HG03064 (cell line): ENCODE measurements around the gene CLK2.

Experiments used
- ATAC-seq: cut with Tn5 transposase; IDR thresholded peaks from one replicate; pipeline ENCODE4 v1.9.1; 2021; ENCODE audit warnings: low read depth; ENCODE audit not compliant: unreplicated experiment

Gene CLK2

DNA sequence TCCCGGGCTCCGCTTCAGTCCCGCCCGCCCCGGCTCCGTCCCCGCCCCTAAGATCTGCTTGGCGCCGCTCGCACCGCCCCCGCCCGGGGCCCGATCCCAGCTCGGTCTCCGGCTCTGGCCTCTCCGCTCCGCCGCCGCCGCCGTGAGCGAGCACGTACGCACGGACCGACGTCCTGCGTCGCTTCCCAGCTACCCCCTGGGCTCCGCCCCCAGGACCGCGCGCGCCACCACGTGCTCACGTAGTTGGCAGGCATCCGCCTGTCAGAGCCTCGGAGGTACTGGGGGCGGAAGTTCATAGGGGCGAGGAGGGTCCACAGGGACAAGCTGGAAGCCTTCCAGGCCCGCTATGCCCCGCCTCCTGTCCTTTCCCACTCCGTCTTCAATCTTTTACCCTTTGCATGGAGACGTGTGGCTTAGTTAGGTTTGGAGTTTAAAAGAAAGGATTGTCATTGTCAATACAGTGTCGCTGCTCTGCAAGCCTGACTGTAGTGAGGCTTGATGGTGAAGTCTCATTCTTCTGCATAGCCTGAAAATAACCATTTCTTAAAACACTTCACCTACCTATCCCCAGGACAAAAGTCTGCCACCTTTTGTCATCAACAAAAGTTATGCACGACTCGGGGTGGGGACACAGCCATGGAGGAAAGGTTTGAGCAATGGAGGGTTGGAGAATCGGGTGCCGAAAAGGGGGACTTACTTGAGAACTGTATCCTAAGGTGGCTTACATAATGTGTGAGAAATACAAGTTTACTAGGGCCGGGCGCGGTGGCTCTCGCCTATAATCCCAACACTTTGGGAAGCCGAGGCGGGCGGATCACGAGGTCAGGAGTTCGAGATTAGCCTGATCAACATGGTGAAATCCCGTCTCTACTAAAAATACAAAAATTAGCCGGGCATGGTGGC lies at the start of gene CLK2:
Gene CLK2, minus strand, starts transcription at position 162 of the 903 bp plus-strand sequence. CDS start 2,527 bp downstream, outside the sequence.
- peak; percentile 68 for ATAC-seq

DNA sequence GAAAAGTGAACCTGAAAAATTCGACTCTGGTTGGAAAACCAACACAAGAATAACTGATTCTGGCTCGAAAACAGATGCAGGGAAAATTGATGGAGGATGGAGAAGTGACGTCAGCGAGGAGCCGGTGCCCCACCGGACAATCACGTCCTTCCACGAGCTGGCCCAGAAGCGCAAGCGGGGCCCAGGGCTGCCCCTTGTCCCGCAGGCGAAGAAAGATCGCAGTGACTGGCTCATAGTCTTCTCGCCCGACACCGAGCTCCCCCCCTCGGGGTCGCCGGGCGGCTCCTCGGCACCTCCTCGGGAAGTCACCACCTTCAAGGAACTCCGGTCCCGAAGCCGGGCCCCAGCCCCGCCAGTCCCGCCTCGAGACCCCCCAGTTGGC lies 49.3 kb upstream of the CLK2 start:
- ATAC-seq, result no peak

DNA sequence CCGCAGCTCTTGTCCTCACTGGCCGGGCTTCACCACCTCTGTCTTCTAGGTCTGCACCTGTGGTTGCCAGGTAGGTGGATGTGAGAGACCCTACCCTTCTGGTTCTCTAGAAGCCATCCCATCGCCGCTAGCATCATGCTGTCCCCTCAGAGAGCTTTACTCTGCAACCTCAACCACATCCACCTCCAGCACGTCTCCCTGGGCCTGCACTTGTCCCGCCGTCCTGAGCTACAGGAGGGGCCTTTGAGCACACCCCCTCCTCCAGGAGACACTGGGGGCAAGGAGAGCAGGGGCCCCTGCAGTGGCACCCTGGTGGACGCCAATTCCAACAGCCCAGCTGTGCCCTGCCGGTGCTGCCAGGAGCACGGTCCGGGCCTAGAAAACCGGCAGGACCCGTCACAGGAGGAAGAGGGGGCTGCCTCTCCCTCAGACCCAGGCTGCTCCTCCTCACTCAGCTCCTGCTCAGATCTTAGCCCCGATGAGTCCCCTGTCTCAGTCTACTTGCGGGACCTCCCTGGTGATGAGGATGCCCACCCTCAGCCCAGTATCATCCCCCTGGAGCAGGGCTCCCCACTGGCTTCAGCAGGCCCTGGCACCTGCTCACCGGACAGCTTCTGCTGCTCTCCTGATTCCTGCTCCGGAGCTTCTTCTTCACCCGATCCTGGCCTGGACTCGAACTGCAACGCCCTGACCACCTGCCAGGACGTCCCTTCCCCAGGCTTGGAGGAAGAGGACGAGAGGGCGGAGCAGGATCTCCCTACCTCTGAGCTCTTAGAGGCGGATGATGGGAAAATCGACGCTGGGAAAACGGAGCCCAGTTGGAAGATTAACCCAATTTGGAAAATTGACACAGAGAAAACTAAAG lies 48.6 kb upstream of the CLK2 start:
- ATAC-seq, result no peak

DNA sequence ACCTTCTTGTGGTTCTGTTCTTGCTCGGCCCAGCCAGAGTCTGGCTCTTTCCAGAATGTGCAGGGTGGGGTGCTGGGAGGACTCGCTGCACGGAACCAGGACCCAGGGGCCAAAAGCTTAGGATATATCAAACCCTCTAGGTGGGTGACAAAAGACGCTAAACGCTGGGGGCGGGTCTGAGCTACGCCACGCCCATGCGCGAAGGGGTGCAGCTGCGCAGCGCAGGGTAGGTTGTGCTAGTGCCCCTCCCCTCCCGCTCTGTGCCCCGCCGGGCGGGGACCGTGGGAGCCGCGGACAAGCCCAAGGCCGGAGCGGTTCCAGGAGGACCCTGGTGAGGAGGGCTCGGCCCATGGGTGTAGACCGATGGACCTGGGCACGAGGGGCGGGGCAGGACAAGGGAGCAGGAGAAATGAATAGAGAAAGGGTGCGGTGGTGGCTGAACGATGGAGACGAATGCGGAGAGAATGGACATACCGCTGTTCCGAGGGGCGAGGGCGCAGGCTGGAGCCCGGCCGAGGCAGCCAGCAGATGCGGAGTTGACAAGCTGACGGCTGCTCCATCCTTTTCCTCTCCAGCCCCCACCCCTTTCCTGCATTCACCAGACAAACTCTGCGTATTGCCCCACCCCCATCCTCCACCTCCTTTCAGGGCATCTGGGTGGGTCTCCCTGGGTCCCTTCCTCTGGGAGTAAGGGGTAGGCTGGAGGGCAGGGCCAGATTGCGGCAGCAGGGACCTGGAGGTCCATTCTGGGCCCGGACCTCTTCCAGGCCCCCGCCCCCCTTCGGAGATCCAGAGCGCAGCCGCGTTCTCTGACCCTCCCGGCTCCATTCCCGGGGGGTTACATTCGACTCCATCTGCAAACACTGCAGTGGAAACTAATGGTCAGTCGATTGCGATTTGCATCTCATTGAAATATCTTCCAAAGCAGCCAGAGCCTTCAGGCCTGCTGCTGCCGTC lies 47.6 kb upstream of the CLK2 start, which contains the start of gene RUSC1:
Gene RUSC1, plus strand, starts transcription at position 234 of the 957 bp plus-strand sequence. CDS start 880 bp downstream, outside the sequence.
- ATAC-seq, result no peak

DNA sequence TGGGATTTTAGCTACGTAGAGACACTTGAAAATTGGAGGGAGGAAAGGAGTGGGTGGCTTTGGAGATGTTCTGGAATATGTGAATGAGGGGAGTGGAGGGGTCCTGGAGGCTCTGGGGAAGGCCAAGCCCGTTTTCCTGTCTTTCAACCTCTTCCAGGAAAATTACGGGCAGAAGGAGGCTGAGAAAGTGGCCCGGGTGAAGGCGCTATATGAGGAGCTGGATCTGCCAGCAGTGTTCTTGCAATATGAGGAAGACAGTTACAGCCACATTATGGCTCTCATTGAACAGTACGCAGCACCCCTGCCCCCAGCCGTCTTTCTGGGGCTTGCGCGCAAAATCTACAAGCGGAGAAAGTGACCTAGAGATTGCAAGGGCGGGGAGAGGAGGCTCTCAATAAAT lies 46.9 kb upstream of the CLK2 start:
- ATAC-seq, result no peak

DNA sequence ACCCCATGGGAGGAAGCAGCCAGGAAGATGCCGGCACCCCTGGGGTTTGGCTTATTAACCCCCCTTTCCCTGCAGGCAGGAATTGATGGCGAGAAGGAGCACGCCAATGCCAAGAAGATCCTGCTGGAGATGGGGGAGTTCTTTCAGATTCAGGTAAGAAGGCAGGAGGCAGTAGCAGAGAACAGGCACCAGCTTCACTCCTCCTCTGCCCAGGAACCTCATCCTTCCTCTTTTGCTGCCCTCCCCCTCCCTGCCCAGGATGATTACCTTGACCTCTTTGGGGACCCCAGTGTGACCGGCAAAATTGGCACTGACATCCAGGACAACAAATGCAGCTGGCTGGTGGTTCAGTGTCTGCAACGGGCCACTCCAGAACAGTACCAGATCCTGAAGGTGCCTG lies 46.2 kb upstream of the CLK2 start:
- no peak for ATAC-seq

DNA sequence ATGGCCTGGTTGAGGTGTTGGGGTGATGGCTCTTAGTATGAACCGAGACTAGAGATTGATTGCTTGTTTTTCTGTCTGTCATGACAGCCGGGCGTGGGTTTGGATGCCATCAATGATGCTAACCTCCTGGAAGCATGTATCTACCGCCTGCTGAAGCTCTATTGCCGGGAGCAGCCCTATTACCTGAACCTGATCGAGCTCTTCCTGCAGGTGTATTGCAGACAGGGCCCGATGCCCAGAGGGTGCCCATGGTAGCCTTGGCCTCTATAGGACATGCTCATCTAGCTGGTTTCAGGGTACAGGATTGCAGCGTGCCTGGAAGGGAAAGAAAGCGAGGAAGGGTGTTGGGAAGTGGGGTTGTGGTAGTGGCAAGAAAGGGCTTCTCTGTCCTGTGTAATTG lies 44.8 kb upstream of the CLK2 start:
- no peak for ATAC-seq

DNA sequence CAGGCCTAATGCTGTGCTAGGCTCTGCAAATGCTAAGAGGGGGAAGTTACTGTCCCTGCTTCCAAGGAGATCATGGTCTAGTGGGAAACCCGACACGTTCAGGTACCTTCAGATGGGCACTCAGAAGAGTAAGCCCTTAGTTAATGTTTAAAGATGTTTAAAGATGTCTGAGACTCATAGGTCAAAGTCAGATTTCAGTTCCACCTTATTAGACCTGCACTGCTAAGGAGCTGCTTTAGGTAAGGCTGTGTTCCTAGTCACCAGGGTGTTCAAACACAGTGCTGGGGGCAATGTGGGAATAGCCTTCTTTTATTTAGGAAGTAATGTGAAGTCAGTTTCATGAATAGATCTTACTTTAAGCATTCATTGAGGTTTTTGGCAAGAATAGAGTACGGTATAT lies 43.6 kb upstream of the CLK2 start:
- ATAC-seq, result no peak

DNA sequence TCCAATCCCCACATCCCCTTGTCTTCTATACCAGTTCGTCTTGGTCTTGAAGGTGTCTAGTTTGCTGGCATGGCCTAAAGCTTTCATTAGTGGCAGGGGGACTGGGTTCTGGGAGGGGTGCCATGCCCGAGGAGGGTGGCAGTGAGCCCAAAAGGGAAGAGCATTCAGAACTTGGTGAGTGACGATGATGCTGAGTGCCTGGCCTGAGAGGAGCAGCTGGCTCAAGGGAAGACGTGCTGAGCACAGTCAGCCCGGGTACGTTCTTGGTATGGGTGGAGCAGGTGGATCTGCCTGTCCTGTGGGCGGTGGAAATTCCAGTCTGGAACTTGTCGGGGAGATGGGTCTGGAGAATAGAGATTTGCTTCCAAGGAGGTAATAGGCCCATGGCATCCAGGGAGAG lies 40.0 kb upstream of the CLK2 start:
- no peak for ATAC-seq

DNA sequence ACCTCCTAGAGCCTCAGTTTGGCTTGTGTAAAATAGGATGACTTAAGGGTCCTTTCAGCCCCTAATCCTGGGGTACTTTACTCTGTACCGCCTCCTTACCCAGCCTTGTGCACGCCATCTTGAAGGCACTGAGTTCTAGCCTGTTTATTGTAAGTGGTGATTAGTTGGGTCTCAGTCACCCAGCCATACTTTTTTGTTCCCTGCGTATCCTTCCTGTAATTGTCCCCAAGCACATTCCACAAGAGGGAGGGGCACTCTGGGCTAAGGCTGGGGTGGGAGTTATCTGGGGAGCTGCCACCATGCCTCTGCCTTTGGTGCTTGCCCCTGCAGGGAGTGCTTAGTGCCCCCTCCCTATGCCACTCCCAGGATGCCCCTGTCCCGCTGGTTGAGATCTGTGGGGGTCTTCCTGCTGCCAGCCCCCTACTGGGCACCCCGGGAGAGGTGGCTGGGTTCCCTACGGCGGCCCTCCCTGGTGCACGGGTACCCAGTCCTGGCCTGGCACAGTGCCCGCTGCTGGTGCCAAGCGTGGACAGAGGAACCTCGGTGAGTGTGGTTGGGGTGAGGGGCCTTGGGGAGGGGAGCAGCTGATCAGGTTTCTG lies 36.2 kb upstream of the CLK2 start:
- no peak for ATAC-seq

DNA sequence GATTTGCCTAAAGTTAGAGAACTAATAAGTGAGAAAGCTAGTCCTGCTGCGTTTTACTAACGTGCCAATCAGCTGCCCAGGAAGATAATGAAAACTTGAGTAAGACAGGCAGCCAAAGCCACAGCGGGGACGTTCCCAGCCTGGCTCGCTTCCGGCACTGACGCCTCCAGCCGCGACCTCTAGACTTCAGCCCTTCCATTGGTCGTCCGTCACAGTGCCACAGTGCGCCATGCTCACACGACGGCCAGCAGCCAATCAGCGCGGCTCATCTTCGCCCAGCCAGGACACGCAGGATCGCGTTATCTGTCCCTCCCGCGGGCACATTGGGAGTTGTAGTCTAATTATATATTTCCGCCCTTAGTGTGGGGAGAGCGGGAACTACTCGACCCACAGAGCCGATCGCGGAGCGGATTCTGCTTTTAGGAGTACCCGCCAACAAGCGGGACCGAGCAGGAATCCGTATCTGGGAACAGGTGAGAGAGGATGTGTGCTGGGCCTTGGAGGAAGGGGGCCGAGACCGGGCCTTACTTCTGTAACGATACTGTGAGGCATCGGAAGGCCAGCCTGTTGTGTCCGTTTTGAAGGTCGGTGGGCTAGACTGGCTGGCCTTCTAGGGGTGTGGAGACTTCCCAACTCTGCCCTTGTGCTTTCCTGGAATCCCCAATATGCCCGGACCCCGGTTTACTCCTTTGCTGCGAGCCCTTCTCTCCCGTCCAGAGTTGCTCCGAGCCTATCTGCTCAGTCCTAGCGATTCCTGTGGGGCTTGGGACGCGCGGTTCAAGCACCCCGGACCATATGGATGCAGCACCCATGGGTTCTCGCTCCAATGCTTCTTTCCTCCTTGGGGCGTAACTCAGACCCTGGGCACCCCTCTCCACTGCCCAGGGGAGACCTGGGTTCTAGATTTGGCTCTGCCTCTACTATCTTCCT lies 35.5 kb upstream of the CLK2 start, which contains the start of gene FDPS:
Gene FDPS, plus strand, starts transcription at position 374 of the 930 bp plus-strand sequence. CDS start 924 bp downstream, outside the sequence.
- peak; percentile 89 for ATAC-seq

DNA sequence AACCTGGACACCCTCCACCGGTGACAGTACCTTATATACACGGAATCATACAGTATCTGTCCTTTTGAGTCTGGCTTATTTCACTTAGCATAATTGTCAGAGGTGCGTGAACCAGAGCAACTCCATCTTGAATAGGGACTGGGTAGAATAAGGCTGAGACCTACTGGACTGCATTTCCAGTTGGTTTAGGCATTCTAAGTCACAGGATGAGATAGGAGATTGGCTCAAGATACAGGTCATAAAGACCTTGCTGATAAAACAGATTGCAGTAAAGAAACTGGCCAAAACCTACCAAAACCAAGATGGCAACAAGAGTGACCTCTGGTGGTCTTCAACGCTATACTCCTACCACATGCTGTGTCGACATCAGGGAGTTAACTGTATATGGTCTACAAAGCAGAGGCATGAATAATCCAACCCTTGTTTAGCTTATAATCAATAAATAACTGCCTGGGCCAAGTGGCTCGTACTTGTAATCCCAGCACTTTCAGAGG lies 34.0 kb upstream of the CLK2 start:
- no peak for ATAC-seq

DNA sequence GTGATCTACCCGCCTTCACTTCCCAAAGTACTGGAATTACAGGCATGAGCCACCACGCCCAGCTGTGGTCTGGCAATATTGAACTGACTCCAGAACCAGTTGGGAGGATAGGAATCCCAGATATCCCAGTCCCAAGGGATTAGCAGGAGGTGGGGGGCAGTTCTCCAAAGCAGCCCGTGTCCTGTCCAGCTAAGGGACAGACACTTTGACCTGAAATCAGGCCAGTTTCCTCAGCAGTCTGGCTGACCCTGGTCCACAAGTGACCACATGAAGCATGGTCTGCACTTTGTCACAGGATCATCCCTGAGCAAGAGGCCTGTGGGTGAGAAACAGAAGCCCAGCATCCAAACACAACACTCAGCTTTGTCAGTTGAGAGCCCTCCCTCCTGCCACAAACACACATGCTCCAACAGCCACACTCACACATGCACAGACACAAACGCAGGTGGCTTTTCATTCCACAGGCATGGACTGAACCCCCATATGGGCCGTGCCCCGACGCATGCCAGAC lies 32.6 kb upstream of the CLK2 start:
- ATAC-seq, result no peak

DNA sequence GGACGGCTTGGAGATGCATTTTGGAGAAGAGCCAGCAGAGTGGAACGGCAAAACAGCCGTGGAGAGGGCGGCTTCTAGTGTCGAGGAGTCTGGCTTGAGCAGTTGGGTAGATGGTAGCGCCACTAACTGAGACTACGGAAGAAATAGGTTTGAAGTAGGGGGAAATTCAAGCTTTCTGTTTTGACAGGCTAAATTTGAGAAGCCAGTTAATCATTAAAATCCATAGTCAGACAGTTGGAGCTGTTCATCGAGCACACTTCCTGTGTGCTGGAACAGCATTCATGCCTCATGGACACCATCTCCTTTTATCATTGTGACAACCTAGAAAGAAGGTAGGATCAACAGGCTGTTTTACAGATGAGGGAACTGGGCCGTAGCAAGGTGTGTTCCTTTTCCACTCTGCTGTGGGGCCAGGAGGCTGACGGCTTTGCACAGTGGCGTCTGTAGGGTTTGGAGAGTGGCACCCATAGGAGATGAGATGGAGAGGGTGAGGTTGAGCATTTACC lies 31.3 kb upstream of the CLK2 start:
- ATAC-seq, result no peak

DNA sequence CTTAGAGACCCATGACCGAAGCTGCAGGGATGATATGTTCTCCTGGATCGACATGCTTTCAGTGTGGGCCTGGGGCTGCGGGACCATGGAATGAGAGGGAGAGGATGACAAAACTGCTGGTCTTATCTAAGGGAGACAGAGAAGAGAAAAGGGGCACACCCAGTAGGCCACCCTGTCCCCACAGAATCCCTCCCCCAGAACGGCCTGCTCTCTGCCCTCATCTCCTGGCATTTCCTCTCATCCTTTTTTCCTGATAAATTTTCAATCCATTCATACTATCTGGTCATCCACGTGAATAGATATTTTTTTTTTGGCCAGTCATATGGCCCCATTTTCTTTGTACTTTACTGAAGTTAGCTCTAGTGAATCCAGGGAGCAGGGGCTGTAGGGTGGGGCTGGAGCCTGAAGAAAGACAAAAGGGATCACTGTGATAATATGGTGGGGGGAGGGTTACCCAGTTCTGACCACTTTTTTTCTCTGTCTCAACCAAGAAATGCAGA lies 28.1 kb upstream of the CLK2 start, which contains the start of gene PKLR:
Gene PKLR, minus strand, starts transcription at position 97 of the 500 bp plus-strand sequence. Its CDS starts 43 bp downstream, at position 54.
- ATAC-seq, result no peak

DNA sequence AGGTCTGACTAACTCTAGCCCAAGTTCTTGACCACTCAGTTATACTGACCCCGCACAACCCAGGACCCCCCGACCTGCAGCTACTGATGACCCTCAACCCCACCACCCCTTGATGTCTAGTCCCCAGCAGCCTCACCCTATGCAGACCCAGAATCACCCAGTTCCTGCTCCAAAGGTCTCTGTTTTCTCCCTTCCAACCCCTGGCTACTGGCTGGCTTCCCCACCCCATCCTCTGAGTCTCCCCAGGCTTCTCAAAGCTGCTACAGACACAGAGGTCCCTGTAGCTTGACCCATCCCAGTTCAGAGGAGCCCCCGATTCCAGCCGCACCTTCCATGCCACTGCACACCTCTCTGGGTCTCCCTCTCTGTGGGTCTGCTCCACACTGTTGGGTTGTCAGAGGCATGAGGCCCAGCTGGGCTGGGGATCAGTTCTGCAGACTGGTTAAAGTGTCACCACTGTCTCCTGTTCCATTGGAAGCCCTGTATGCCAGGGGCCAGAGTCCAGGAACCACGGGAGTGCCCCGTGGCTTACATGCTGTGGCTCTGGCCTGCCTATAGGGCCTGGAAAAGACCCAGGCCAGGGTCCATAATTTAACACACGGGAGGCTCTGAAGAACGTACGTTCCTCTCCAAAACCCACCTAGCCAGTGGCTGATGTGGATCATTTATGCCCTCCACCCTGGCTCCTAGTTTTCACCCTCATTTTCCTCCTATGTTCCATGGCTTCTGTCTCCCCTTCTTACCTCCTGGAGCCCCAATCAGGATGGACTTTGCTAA lies 27.4 kb upstream of the CLK2 start:
- ATAC-seq, result no peak

DNA sequence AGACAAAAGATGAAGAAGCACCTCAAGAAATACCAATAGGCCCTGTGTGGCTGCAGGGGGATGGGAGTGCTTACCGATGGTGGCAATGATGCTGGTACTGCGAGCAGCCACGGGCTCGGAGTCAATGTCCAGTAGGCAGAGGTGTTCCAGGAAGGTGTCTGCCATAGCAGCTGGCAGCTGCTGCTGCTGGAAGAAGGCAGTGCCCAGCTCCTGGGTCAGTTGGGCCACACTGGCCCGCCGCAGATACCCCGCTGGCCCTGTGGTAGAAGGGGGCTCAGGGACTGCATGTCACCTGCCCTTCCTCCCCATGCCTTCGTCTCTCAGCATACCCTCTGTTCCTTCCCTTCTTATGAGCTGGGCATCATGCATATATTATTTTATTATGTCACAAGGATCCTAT lies 26.7 kb upstream of the CLK2 start:
- ATAC-seq, result no peak
